Fibroblast of the aortic adventitia (primary cell): ENCODE data around the gene TBC1D2. TPM values are rescaled to one million over a fixed set of nuclear protein-coding genes. Genes with fewer than 3 reads are reported as not detected.
A peak's percentile ranks its signal among the peaks of the same experiment; 100 is the strongest.

Experiments used
- DNase-seq: peaks from one replicate; pipeline ENCODE4 v3.0.0-alpha.2; 2010; ENCODE audit warnings: low read depth
- H3K4me3 ChIP-seq: 2 replicates; pipeline ENCODE4 v1.5.1; 2011; ENCODE audit warnings: low read depth, mild to moderate bottlenecking, control low read depth, low read length, moderate library complexity
- total RNA-seq: library from RNA; depleted of rRNA; stranded (reverse); fragments of >200 nt; gene quantifications from 2 replicates; pipeline ENCODE4 v1.2.3, GENCODE V29; 2012; ENCODE audit warnings: low replicate concordance
- TF ChIP-seq, protein P1 (sequence below): IDR thresholded peaks from 2 replicates; pipeline ENCODE4 v1.5.1; 2011; ENCODE audit warnings: mild to moderate bottlenecking, low read length, control low read depth, inconsistent platforms; ENCODE audit not compliant: insufficient read depth

TBC1D2 gene
- total RNA-seq, 1 donor: 20.7 TPM

DNA sequence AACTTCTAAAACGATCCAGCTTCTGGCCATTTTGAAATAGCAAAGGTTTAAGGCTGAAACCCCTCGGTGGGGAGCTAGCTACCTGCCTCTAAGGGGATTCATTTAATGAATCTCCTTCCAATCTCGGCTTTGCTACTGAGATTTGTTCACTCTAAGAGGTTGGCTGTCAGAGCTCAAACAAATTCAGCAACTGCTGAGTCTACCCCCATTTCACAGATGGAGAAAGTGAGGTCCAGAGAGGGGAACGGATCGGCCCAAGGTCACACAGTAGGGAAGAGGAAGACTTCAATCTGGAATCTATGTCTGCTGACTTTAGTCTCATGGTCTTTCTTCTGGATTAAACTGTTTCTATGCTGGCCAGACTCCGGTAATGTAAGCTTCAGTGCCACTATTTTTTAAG is 66.0 kb downstream of the TBC1D2 start:
- no peak overlapping the region for H3K4me3 ChIP-seq
- TF ChIP-seq, protein P1, sequence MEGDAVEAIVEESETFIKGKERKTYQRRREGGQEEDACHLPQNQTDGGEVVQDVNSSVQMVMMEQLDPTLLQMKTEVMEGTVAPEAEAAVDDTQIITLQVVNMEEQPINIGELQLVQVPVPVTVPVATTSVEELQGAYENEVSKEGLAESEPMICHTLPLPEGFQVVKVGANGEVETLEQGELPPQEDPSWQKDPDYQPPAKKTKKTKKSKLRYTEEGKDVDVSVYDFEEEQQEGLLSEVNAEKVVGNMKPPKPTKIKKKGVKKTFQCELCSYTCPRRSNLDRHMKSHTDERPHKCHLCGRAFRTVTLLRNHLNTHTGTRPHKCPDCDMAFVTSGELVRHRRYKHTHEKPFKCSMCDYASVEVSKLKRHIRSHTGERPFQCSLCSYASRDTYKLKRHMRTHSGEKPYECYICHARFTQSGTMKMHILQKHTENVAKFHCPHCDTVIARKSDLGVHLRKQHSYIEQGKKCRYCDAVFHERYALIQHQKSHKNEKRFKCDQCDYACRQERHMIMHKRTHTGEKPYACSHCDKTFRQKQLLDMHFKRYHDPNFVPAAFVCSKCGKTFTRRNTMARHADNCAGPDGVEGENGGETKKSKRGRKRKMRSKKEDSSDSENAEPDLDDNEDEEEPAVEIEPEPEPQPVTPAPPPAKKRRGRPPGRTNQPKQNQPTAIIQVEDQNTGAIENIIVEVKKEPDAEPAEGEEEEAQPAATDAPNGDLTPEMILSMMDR: no peak
- DNase-seq: no peak

DNA sequence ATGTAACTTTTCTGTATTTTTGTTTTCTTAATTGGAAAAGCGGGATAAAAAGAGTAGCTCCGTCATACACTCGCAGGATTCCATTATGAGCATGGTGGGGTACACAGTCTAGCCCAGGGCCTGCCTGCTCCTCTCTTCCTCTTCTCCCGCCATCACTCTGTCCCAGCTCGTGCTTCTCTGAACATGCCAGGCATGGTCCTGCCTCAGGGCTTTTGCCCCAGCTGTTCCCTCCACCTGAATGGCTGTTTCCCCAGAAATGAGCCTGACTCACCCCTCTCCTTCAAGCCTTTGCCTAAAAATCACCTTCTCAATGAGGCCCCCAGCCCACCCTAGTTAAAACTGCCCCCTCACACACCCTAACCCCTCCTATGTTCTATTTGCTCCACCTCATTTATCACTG is 67.5 kb downstream of the TBC1D2 start:
- no peak for DNase-seq
- TF ChIP-seq, protein P1: no peak
- H3K4me3 ChIP-seq: no peak overlapping the region

DNA sequence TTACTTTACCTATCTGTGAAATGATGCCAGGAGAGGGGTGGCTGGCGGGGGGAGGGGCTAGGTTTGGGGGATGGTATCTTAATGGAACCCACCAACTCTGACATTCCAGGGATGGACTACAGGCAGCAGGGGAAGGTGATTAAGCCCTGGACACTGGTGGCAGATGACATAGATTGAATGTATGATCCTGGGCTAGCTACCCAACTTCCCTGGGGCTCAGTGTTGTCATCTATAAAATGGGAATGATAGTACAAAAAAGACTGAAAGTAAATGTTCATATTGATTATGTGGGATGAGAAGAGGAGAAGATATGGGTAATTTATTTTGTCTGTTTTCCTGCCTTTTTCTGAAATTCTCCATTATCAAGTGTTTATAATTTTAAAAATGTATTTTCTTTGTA is 69.2 kb downstream of the TBC1D2 start:
- no peak for DNase-seq
- TF ChIP-seq, protein P1: no peak
- H3K4me3 ChIP-seq: no peak overlapping the region

DNA sequence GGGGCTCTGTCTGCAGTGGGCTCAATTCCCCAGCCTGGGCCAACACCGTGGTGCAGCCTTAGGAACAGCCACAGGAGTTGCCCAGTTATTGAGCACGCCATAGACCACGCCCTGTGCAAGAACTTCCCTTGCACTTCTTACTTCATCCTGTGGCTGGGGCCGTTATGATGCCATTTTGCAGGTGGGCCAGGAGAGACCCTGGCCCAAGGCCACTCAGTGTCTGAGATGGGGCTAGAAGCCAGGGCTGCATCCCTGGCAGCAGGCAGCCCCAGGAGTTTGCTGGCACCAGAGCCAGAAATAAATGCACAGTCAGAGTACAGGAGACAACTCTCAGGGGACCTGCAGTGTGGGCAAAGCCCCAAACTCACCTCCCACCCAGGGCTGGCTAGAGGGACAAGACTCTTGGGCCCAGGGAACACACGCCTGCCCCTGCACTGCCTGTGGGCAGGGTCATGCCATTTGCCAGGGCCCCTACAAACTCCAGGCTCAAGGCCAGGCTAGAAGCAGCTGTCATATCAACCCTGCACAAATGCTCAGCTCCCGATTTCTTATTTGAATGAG is 69.8 kb downstream of the TBC1D2 start:
- H3K4me3 ChIP-seq: no peak overlapping the region
- peak; percentile 25 for DNase-seq
- TF ChIP-seq, protein P1: no peak

DNA sequence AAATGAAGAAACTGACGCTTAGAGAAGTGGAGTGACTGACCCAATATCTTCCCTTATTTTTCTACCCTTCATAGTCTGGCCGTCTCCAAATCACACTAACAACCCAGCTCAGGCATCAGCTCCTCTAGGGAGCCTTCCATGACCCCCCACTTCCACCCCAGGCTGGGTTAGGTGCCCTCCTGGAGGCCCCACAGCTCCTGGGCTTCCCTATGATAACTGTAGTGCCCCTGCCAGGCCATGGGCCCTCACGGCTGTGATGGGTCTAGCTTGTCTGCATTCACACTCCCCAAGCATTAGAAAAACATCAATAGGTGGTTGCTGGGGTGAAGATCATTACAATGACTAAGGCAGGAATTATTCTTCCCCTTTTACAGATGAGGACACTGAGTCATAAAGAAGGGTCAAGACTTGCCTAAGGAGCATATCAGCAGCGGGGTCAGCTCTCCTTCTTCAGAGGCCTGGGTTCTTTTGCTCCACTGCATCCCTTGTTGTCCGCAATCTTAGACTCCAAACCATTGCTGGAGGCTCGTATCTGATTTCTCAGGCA is 70.4 kb downstream of the TBC1D2 start:
- TF ChIP-seq, protein P1: no peak
- no peak overlapping the region for H3K4me3 ChIP-seq
- no peak for DNase-seq

DNA sequence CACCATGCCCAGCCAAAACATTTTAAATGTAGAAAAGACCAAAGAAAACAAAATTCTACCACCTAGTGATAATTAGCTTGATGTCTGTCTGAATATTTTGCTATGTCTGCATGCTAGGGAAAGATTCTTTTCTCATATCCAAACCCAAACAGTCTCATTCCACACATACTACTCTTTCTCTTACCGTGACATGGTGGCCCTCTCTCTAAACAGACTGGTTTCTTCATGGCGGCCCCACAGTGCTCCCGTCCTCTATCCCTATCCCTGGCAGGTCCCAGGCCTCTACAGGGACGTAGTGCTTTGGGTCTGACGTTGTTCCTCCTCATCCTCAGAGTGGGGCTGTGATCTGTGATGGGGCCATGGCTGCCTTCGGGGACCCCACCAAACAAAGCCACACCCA is 71.1 kb downstream of the TBC1D2 start:
- TF ChIP-seq, protein P1: no peak
- DNase-seq: no peak
- H3K4me3 ChIP-seq: no peak overlapping the region
